GM12878 (cell line): ENCODE measurements around the gene FHL1. TPM values are rescaled to one million over a fixed set of nuclear protein-coding genes. Genes with fewer than 3 reads are reported as not detected.

Experiments used
- ATAC-seq: fragments of 200-7000 bp; cut with Tn5 transposase; 3 replicates; pipeline ENCODE4 v1.9.1; 2020; ENCODE audit warnings: mild to moderate bottlenecking, moderate library complexity
- BruUV-seq: library from RNA; stranded (reverse); fragments of 400-500 nt; replicated peaks from 2 replicates; lab custom pipeline; 2021; lab: Mats Ljungman, UMichigan
- CTCF ChIA-PET: fragments of 300-600 bp; sonication (Branson Sonifier 250); formaldehyde crosslinking; extraction: SDS; loops from one replicate; lab custom pipeline; 2021; ENCODE audit warnings: inconsistent platforms; lab: Yijun Ruan, JAX
- POLR2A ChIA-PET: fragments of 350-600 bp; formaldehyde crosslinking; extraction: SDS; loops from one replicate; lab custom pipeline; 2021; ENCODE audit warnings: inconsistent platforms; lab: Charles Lee
- RAD21 ChIA-PET: fragments of 300-600 bp; sonication (Branson Sonifier 250); formaldehyde crosslinking; loops from one replicate; lab custom pipeline; 2023; ENCODE audit warnings: antibody characterized with exemption; ENCODE audit not compliant: unreplicated experiment; lab: Charles Lee
- SMC1A ChIA-PET: fragments of 300-600 bp; sonication (Branson Sonifier 250); formaldehyde crosslinking; loops from one replicate; lab custom pipeline; 2023; ENCODE audit not compliant: unreplicated experiment, uncharacterized antibody; lab: Charles Lee
- DNase-seq: peaks from one replicate; pipeline ENCODE4 v3.0.0-alpha.2; 2011; ENCODE audit warnings: low read depth, low spot score
- FAIRE-seq: peaks from 3 replicates; lab custom pipeline; 2011; peaks lifted over from hg19 to GRCh38; lab: Jason Lieb, UNC
- H2AFZ ChIP-seq: 2 replicates; pipeline ENCODE4 v1.6.0; 2011; ENCODE audit warnings: low read depth, low read length, control low read depth; ENCODE audit not compliant: control insufficient read depth
- H3K27ac ChIP-seq: 2 replicates; pipeline ENCODE4 v1.5.1; 2011; ENCODE audit warnings: control low read depth; ENCODE audit not compliant: control insufficient read depth, insufficient read depth
- H3K27me3 ChIP-seq, 2 experiments: replicated peaks in 1 of 2; 2 replicates each; pipeline versions ENCODE4 v1.6.0 to v1.6.1; 2011; ENCODE audit warnings: low read length in 1 of 2; ENCODE audit not compliant: control insufficient read depth in 2 of 2, insufficient read depth in 2 of 2
- H3K36me3 ChIP-seq, 2 experiments: 2 replicates each; pipeline ENCODE4 v1.5.1; 2011; ENCODE audit warnings: low read length in 1 of 2; ENCODE audit not compliant: control insufficient read depth in 2 of 2, insufficient read depth in 2 of 2
- H3K4me1 ChIP-seq: 2 replicates; pipeline ENCODE4 v1.6.1; 2011; ENCODE audit warnings: mild to moderate bottlenecking, low read length, moderate library complexity, mixed read lengths; ENCODE audit not compliant: control insufficient read depth, insufficient read depth
- H3K4me2 ChIP-seq: 2 replicates; pipeline ENCODE4 v1.6.0; 2011; ENCODE audit warnings: control low read depth; ENCODE audit not compliant: control insufficient read depth, insufficient read depth
- H3K4me3 ChIP-seq: fragments of 200-600 bp; sonication (generic); 2 replicates; pipeline ENCODE4 v1.5.1; 2016
- H3K79me2 ChIP-seq: 2 replicates; pipeline ENCODE4 v1.6.0; 2011; ENCODE audit warnings: low read length; ENCODE audit not compliant: control insufficient read depth, insufficient read depth
- H3K9ac ChIP-seq: 2 replicates; pipeline ENCODE4 v1.8.0; 2011; ENCODE audit warnings: low read length, control low read depth, mixed read lengths; ENCODE audit not compliant: control insufficient read depth, insufficient read depth
- H3K9me3 ChIP-seq: replicated peaks from 3 replicates; pipeline ENCODE4 v1.5.1; 2011; ENCODE audit warnings: mild to moderate bottlenecking, low read length; ENCODE audit not compliant: control insufficient read depth, insufficient read depth
- H4K20me1 ChIP-seq: 2 replicates; pipeline ENCODE4 v1.6.0; 2011; ENCODE audit not compliant: control insufficient read depth, insufficient read depth
- CBX5 ChIP-seq: sonication (generic); IDR thresholded peaks from 2 replicates; pipeline ENCODE4 v1.6.1; 2016; ENCODE audit warnings: low read depth, moderate library complexity, mild to moderate bottlenecking, inconsistent platforms
- CEBPB ChIP-seq, 2 experiments: fragments of 150-350 bp in 1 of 2; IDR thresholded peaks; 2 replicates each; pipeline ENCODE4 v1.6.1; 2012 to 2014; ENCODE audit warnings: low read depth in 2 of 2, low read length in 2 of 2, borderline replicate concordance in 1 of 2, inconsistent platforms in 1 of 2
- CTCF ChIP-seq, 3 experiments: IDR thresholded peaks in 2 of 3; conservative IDR thresholded peaks in 1 of 3; 2 replicates each; pipeline ENCODE4 v1.5.1; 2011; ENCODE audit warnings: low read depth in 3 of 3, low read length in 3 of 3, mild to moderate bottlenecking in 3 of 3, control low read depth in 2 of 3, moderate library complexity in 2 of 3, inconsistent platforms in 1 of 3, mixed read lengths in 1 of 3; ENCODE audit not compliant: control insufficient read depth in 2 of 3, insufficient read depth in 1 of 3; ENCODE audit errors: extremely low read depth in 1 of 3
- EZH2 ChIP-seq: IDR thresholded peaks from 2 replicates; pipeline ENCODE4 v1.6.1; 2012; ENCODE audit warnings: low read depth, mild to moderate bottlenecking, control low read depth, inconsistent platforms, low read length, borderline replicate concordance; ENCODE audit not compliant: control insufficient read depth
- KLF5 ChIP-seq: fragments of 450-650 bp; IDR thresholded peaks from 2 replicates; pipeline ENCODE4 v1.6.1; 2014; ENCODE audit warnings: mild to moderate bottlenecking; ENCODE audit not compliant: partially characterized antibody
- MYC ChIP-seq: IDR thresholded peaks from 2 replicates; pipeline ENCODE4 v1.6.1; 2011; ENCODE audit warnings: mild to moderate bottlenecking, low read length, moderate library complexity, inconsistent platforms; ENCODE audit not compliant: insufficient read depth, insufficient replicate concordance, insufficient read length, severe bottlenecking
- NBN ChIP-seq: fragments of 450-650 bp; IDR thresholded peaks from 2 replicates; pipeline ENCODE4 v1.6.1; 2016
- POLR2AphosphoS5 ChIP-seq: IDR thresholded peaks from 2 replicates; pipeline ENCODE4 v1.6.1; 2011; ENCODE audit warnings: mild to moderate bottlenecking, low read length, inconsistent platforms
- SPI1 ChIP-seq: IDR thresholded peaks from 2 replicates; pipeline ENCODE4 v1.6.1; 2011; ENCODE audit warnings: low read depth, mild to moderate bottlenecking, low read length, moderate library complexity, borderline replicate concordance; ENCODE audit not compliant: insufficient read depth
- SREBF2 ChIP-seq: IDR thresholded peaks from 2 replicates; pipeline ENCODE4 v1.6.1; 2012; ENCODE audit warnings: mild to moderate bottlenecking, low read length
- TAF1 ChIP-seq: IDR thresholded peaks from 2 replicates; pipeline ENCODE4 v1.6.1; 2011; ENCODE audit warnings: mild to moderate bottlenecking, low read depth, low read length, borderline replicate concordance
- ZNF622 ChIP-seq: fragments of 450-650 bp; IDR thresholded peaks from 2 replicates; pipeline ENCODE4 v1.6.1; 2017; ENCODE audit warnings: mild to moderate bottlenecking, inconsistent platforms
- WGBS: methylation state at CpG from one replicate; pipeline ENCODE4 v1.1.6; 2016; ENCODE audit warnings: low lambda C conversion rate; ENCODE audit not compliant: insufficient replicate concordance, insufficient coverage; ENCODE audit errors: missing lambda C conversion rate; 5-methylcytosine and 5-hydroxymethylcytosine counted together
- in situ Hi-C: fragments of 300-500 bp; cut with MboI; formaldehyde crosslinking; loops from 9 replicates; pipeline ENCODE4 v1.14.3; 2018; ENCODE audit warnings: mixed read lengths
- intact Hi-C: fragments of 100-400 bp; cut with micrococcal nuclease; formaldehyde crosslinking; loops from one replicate; pipeline ENCODE4 v1.14.2; 2022; ENCODE audit not compliant: unreplicated experiment
- polyA plus RNA-seq, 11 experiments: library from polyadenylated mRNA; depleted of rRNA in 4 of 11; unstranded in 6 of 11; stranded (reverse) in 5 of 11; fragments of >200 nt; fragmentation: Nextera tagmentation in 4 of 11; fragmentation: Illumina TruSeq in 1 of 11; extraction: Ambion mirVana in 4 of 11; extraction: Trizol in 1 of 11; gene quantifications; 1 replicate in 1 of 11; 2 replicates in 10 of 11; pipeline versions ENCODE4 v1.2.1 to v1.2.3, GENCODE V29; 2011 to 2016; ENCODE audit warnings: inconsistent platforms in 2 of 11, missing spikeins in 2 of 11, low read depth in 1 of 11
- total RNA-seq, 4 experiments: library from RNA; depleted of rRNA in 3 of 4; stranded (reverse); fragments of >200 nt in 3 of 4; fragmentation: Illumina TruSeq in 1 of 4; extraction: Trizol in 1 of 4; gene quantifications; 2 replicates each; pipeline versions ENCODE4 v1.2.1 to v1.2.3, GENCODE V29; 2013 to 2021
- TF ChIP-seq, protein P1 (sequence below): fragments of 450-650 bp; formaldehyde crosslinking; IDR thresholded peaks from 2 replicates; pipeline ENCODE4 v1.4.0; 2022; ENCODE audit warnings: mild to moderate bottlenecking, moderate library complexity
- TF ChIP-seq, protein P2 (sequence below): fragments of 450-650 bp; IDR thresholded peaks from 2 replicates; pipeline ENCODE4 v1.6.1; 2017; ENCODE audit warnings: mild to moderate bottlenecking, low read depth, inconsistent platforms; ENCODE audit not compliant: poor library complexity, severe bottlenecking
- TF ChIP-seq, protein P3 (sequence below): fragments of 450-650 bp; IDR thresholded peaks from 2 replicates; pipeline ENCODE4 v1.6.1; 2017; ENCODE audit warnings: mild to moderate bottlenecking

The FHL1 gene
- total and polyA plus RNA-seq, 10 of the 15 experiments (the other 5 are each of a cell fraction or from before 2014, with no cell fraction given): 0.13 to 0.59 (median 0.34) TPM; not detected in 1

GRCh38 chrX:136199365-136199764, 52.0 kb downstream of the FHL1 start:
- POLR2A ChIA-PET: no interaction called here
- H3K9me3 ChIP-seq: no peaks in the 10 kb centered on the region
- H3K27me3 ChIP-seq: no peaks in the 10 kb centered on the region; a peak in 1 of 4 replicates
- no peak for ATAC-seq
- SMC1A ChIA-PET: interaction anchor here (0.6 kb wide), 1 partner anchor 291 kb away, joined by 3 read pairs; no protein-coding TSS in a partner anchor
- 34% methylated on average over 4 of the region's 4 CpGs for WGBS
- H2AFZ ChIP-seq: no peak overlapping the region
- H3K9ac ChIP-seq: no peak overlapping the region
- H3K79me2 ChIP-seq: no peaks in the 10 kb centered on the region
- in situ Hi-C loops: no loop called here
- intact Hi-C loops: no loop called here
- H3K4me1 ChIP-seq: no peaks in the 10 kb centered on the region
- RAD21 ChIA-PET: no interaction called here
- DNase-seq: no peak
- no peaks in the 10 kb centered on the region for H4K20me1 ChIP-seq
- BruUV-seq: no TSS peak
- TF ChIP-seq SREBF2 (no peak), POLR2AphosphoS5 (no peak), ZNF622 (no peak), CTCF (IDR thresholded peaks at IDR 0.05 in 2 of 3, conservative IDR thresholded peaks at IDR 0.05 in 1 of 3; ENCODE audit: control insufficient read depth in 2 of 3, extremely low read depth in 1 of 3, insufficient read depth in 1 of 3, low read depth in 3 of 3, low read length in 3 of 3) (no peak), CBX5 (no peak), KLF5 (no peak), CEBPB (IDR thresholded peaks at IDR 0.05; ENCODE audit: borderline replicate concordance in 1 of 2, low read depth in 2 of 2, low read length in 2 of 2) (no peak), TAF1 (no peak), NBN (no peak), SPI1 (no peak), EZH2 (no peak), MYC (no peak)
- TF ChIP-seq, protein P1, sequence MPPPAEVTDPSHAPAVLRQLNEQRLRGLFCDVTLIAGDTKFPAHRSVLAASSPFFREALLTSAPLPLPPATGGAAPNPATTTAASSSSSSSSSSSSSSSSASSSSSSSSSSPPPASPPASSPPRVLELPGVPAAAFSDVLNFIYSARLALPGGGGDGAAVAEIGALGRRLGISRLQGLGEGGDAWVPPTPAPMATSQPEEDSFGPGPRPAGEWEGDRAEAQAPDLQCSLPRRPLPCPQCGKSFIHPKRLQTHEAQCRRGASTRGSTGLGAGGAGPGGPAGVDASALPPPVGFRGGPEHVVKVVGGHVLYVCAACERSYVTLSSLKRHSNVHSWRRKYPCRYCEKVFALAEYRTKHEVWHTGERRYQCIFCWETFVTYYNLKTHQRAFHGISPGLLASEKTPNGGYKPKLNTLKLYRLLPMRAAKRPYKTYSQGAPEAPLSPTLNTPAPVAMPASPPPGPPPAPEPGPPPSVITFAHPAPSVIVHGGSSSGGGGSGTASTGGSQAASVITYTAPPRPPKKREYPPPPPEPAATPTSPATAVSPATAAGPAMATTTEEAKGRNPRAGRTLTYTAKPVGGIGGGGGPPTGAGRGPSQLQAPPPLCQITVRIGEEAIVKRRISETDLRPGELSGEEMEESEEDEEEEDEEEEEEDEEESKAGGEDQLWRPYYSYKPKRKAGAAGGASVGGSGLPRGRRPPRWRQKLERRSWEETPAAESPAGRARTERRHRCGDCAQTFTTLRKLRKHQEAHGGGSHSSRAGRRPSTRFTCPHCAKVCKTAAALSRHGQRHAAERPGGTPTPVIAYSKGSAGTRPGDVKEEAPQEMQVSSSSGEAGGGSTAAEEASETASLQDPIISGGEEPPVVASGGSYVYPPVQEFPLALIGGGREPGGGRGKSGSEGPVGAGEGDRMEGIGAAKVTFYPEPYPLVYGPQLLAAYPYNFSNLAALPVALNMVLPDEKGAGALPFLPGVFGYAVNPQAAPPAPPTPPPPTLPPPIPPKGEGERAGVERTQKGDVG (CRISPR knock-in tag): no peak
- TF ChIP-seq, protein P2, sequence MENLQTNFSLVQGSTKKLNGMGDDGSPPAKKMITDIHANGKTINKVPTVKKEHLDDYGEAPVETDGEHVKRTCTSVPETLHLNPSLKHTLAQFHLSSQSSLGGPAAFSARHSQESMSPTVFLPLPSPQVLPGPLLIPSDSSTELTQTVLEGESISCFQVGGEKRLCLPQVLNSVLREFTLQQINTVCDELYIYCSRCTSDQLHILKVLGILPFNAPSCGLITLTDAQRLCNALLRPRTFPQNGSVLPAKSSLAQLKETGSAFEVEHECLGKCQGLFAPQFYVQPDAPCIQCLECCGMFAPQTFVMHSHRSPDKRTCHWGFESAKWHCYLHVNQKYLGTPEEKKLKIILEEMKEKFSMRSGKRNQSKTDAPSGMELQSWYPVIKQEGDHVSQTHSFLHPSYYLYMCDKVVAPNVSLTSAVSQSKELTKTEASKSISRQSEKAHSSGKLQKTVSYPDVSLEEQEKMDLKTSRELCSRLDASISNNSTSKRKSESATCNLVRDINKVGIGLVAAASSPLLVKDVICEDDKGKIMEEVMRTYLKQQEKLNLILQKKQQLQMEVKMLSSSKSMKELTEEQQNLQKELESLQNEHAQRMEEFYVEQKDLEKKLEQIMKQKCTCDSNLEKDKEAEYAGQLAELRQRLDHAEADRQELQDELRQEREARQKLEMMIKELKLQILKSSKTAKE: no peak
- TF ChIP-seq, protein P3, sequence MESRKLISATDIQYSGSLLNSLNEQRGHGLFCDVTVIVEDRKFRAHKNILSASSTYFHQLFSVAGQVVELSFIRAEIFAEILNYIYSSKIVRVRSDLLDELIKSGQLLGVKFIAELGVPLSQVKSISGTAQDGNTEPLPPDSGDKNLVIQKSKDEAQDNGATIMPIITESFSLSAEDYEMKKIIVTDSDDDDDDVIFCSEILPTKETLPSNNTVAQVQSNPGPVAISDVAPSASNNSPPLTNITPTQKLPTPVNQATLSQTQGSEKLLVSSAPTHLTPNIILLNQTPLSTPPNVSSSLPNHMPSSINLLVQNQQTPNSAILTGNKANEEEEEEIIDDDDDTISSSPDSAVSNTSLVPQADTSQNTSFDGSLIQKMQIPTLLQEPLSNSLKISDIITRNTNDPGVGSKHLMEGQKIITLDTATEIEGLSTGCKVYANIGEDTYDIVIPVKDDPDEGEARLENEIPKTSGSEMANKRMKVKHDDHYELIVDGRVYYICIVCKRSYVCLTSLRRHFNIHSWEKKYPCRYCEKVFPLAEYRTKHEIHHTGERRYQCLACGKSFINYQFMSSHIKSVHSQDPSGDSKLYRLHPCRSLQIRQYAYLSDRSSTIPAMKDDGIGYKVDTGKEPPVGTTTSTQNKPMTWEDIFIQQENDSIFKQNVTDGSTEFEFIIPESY: no peak
- no peak overlapping the region for H3K4me2 ChIP-seq
- H3K27ac ChIP-seq: no peak overlapping the region
- H3K4me3 ChIP-seq: no peak overlapping the region
- FAIRE-seq: no peak
- H3K36me3 ChIP-seq: no peaks in the 10 kb centered on the region
- CTCF ChIA-PET: interaction anchor here (1.0 kb wide), 1 partner anchor 171 kb away, joined by 4 read pairs; no protein-coding TSS in a partner anchor
